ENCODE data around the gene FBXO11. TPM values are rescaled to one million over a fixed set of nuclear protein-coding genes. Genes with fewer than 3 reads are reported as not detected.
"Not testable (repeated sequence)": the region's sequence is repeated elsewhere in the genome, so short reads cannot be mapped to it uniquely, and the experiment has no call there.

Gene FBXO11
- 64.4 and 74.3 TPM in 2 replicates for total RNA-seq

- peak; percentile 98 for DNase-seq (ENCODE audit: low read depth, low spot score)
Measured at GRCh38 chr2:47906157-47907038, at the start of gene FBXO11. Gene FBXO11, minus strand, starts transcription at chr2:47906498. Its CDS starts 778 bp downstream, at chr2:47905720.

DNA sequence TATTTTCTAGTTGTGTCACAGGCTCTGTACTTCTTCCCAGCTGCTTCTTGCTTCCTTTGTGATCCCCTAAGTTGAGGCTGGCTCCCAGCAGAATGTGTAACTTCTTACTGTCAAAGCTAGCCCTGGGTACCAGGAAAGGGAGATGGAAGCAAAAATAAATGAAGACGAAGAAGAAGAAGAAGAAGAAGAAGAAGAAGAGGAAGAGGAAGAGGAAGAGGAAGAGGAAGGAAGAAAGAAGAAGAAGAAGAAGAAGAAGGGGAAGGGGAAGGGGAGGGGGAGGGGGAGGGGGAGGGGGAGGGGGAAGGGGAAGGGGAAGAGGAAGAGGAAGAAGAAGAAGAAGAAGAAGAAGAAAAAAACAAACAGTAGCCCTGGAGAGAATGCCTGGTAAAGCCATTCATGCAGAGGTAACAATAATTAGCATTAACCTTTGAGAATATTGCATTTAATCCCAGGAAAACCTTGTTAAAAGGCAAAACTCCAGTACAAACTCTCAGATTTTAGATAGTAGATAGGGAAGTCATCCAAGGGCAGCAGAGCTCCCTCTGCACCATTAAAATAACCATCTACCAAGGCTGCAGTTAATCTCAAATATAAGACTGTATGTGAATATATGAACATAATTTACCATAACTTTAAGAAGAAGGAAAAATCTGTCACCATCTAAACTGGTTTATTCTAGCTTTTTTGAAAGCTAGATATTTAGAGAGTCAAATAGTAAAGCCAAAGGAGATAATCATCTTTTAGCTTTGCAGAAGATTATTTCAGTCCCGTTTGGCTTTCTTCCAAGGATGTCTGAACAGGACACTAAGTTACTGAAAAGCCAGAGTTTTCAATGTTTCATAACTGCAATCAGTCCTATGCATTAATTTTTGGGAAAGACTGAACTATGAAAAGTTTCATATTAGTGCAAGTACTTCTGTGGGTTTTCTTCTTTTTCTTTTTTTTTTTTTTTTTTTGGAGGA, 44.3 kb upstream of the FBXO11 start:
- DNase-seq (ENCODE audit: low read depth, low spot score) = no peak

GRCh38 chr2:47946593-47946992, 40.3 kb upstream of the FBXO11 start:
- no peak for DNase-seq (ENCODE audit: low read depth, low spot score)

- no peak for DNase-seq (ENCODE audit: low read depth, low spot score)
Measured at GRCh38 chr2:47945046-47945781, 38.9 kb upstream of the FBXO11 start.

GRCh38 chr2:47941936-47942335, 35.6 kb upstream of the FBXO11 start:
- no peak for DNase-seq (ENCODE audit: low read depth, low spot score)

- no peak for DNase-seq (ENCODE audit: low read depth, low spot score)
Measured at GRCh38 chr2:47937677-47938076, 31.4 kb upstream of the FBXO11 start.

GRCh38 chr2:47935071-47935470, 28.8 kb upstream of the FBXO11 start:
- DNase-seq (ENCODE audit: low read depth, low spot score) = no peak

DNA sequence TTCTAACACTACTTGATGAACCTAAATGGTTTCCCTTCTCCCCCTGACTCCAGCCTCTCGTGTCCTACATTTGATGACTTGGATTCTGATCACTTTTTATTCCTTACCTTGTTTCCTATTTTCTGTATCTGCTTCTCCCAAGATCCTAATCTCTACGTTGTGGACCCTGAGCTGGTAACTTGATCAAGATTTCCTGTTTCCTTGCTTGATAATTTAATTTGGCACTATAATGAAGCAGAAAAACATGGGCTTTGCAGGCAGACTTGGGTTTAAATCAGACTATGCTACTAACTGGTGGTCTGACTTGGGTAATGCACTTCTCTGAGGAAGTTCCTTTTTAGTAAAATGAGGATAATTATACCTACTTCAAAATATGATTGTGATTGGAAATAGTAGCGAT, 11.7 kb upstream of the FBXO11 start:
- DNase-seq (ENCODE audit: low read depth, low spot score) = no peak

DNA sequence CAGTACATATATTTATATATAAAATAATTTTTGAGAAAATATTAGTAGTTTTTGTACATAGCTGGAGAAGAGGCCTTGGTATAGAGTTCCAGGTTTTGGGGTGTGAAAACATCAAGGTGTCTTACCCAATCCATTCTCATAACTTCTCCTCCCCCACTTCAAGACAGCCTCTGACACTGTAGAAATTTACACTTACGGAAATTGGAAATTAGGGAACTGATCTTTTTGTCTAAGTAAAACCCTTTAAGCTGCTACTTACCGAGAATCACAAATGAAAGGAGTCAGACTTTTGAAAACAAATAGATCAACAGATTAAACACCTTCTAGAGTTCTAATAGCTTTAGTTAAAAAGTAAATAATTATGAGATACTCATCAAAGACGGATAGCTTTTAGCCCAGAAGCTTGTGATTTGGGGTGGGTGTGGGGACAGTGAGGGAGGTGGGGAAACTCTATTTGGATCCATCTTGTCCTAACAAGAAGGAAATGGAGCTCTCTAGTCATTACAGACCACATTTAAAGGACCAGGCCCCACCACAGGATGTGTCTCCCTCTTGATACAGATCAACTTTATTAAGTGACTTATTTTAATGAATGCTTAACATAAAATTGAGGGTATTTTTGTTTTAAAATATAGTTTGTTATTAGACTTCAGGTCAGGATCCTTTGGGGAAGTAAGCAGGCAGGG, 11.1 kb upstream of the FBXO11 start:
- no peak for DNase-seq (ENCODE audit: low read depth, low spot score)

DNA sequence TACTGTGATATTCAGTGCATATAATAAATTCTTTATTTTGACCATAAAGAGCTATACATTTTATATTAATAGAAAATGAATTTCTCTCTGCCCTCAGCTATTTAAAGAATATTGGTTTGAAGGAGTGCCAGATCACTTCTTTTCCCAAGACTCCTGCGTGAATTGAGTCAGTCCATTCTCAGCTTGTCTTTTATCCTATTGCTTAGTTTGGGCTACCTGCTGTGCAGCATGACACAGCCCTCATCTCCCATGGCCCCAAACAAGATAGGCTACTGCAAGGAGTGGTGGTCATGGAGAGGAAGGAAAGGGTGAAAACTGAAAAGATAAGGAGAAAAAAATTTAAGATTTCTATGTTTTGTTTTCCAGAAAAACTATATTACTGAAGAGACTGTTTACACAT, 10.1 kb upstream of the FBXO11 start:
- no peak for DNase-seq (ENCODE audit: low read depth, low spot score)

- not testable (repeated sequence) for DNase-seq (ENCODE audit: low read depth, low spot score)
Measured at GRCh38 chr2:47910662-47911061, 4.4 kb upstream of the FBXO11 start.

GRCh38 chr2:47908682-47909081, 2.4 kb upstream of the FBXO11 start:
- DNase-seq (ENCODE audit: low read depth, low spot score) = no peak

DNA sequence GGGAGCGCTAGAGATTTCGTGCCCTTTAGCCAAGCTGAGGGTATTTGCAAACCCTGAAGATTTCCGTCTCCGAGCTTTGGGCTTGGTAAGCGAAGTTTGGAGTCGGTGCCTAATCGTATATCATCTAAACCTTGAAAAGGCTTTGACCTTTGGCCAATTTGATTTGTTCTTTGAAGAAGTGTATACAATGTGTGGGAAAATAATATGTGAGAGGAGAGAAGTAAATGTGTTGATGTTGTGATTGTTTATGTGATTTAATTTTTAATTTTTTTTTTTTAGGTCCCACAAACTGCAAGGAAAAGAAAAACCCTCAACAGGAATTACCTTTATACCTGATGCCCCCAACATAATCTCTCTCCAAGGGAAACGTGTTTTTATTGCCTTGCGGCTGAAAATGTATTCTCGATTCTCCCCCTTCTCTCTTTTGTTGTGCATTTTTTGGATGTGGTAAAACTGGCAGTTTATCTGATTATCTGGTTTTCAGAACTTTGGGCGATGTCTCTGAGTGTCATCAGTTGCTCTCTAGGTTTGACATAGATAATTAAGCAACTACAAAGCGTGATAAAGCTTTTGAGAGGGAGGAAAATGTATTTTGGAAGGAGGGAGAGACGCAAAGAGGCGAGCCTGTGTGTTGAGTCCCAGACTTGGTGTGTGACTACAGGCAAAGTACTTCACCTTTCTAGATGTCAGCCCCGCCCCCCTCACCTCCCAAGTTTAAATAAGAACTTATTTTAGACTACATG, 912 bp upstream of the FBXO11 start:
- DNase-seq (ENCODE audit: low read depth, low spot score) = no peak

GRCh38 chr2:47905386-47906156, 727 bp downstream of the FBXO11 start:
- no peak for DNase-seq (ENCODE audit: low read depth, low spot score)

GRCh38 chr2:47903781-47904490, 2.4 kb downstream of the FBXO11 start:
- no peak for DNase-seq (ENCODE audit: low read depth, low spot score)

DNA sequence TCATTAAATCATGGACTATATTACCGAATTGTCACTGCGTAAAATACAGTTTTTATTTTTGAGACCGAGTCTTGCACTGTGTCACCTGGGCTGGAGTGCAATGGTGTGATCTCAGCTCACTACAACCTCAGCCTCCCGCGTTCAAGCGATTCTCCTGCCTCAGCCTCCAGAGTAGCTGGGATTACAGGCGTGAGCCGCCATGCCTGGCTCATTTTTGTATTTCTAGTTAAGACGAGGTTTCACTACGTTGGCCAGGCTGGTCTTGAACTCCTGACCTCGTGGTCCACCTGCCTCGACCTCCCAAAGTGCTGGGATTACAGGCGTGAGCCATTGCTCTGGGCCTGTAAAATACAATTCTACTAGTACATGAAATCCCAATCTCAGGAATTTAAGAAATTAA, 4.4 kb downstream of the FBXO11 start:
- DNase-seq (ENCODE audit: low read depth, low spot score) = not testable (repeated sequence)

GRCh38 chr2:47900857-47901256, 5.4 kb downstream of the FBXO11 start:
- no peak for DNase-seq (ENCODE audit: low read depth, low spot score)

GRCh38 chr2:47899915-47900816, 6.1 kb downstream of the FBXO11 start:
- no peak for DNase-seq (ENCODE audit: low read depth, low spot score)

Data from pulmonary artery endothelial cell (primary cell).